Measurements from ENCODE around the gene SUPT3H.

Gene SUPT3H

DNA sequence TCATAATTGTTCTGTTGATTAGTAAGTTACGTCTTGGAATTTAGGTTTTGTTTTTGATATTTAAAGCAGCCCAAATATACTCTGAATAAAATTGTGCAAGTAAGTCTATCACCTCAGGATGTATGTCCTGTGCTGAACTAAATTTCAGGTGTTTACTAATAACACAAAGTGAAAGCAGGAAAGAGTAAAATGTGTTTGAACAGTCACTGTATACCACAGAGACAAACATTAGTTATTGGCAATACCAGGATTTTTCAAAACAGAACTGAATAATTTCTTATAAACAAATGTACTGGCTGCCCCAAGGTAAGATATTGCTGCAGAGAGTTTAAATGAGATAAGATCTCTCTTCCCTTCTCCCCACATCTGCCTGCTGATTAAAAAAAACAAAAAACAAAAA, 454.3 kb downstream of the SUPT3H start:
- H3K4me3 ChIP-seq, result no peak overlapping the region
- DNase-seq (ENCODE audit: low spot score), result no peak
- TF ChIP-seq, protein P1, sequence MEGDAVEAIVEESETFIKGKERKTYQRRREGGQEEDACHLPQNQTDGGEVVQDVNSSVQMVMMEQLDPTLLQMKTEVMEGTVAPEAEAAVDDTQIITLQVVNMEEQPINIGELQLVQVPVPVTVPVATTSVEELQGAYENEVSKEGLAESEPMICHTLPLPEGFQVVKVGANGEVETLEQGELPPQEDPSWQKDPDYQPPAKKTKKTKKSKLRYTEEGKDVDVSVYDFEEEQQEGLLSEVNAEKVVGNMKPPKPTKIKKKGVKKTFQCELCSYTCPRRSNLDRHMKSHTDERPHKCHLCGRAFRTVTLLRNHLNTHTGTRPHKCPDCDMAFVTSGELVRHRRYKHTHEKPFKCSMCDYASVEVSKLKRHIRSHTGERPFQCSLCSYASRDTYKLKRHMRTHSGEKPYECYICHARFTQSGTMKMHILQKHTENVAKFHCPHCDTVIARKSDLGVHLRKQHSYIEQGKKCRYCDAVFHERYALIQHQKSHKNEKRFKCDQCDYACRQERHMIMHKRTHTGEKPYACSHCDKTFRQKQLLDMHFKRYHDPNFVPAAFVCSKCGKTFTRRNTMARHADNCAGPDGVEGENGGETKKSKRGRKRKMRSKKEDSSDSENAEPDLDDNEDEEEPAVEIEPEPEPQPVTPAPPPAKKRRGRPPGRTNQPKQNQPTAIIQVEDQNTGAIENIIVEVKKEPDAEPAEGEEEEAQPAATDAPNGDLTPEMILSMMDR (IDR thresholded peaks at IDR 0.05), result no peak
- no peak overlapping the region for H3K27ac ChIP-seq

DNA sequence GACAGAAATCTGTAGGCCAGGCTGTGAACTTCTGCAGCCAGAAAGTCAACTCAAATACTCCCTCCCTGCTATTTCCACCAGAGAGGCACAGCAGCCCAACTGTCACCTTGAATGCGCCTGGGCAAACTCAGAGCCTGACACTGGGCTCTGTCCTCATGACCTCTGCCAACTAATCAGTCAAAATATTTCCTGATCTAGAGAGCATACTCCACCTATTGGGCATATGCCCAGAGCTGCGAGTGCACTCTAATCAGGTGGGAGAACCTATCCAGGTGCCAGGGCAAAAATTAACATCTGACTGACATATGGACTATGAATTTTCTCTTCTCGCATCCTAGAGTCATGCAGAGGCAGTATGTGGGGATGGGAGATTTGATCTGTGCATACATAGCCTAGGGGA, 455.9 kb downstream of the SUPT3H start:
- Histone ChIP-seq H3K27ac (no peak overlapping the region), H3K4me3 (no peak overlapping the region)
- no peak for DNase-seq (ENCODE audit: low spot score)
- TF ChIP-seq, protein P1 (IDR thresholded peaks at IDR 0.05), result no peak

DNA sequence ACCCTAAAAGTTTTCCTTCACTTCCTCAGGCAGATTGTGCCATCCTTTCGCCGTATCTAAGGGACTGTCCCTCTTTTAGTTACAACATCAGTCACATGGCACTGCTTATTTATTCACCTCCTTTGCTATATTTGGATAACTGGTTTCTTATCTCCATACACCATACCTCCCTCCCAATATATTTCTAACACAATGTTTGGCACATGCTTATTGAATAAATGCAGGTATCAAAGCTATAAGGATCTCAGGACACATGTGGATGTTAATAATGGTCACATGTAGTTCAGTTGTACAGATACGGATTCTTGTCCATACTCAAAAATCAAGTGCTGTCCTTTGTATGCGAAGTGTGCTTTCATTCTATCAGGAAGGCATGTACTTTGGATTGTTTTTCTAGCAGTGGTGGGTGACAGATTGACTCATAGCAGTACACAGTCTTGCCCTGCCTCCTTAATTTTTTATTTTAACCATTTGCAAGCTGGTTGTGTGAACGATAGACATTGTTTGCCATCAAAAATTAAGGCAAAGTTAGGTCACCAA, 456.7 kb downstream of the SUPT3H start:
- TF ChIP-seq, protein P1 (IDR thresholded peaks at IDR 0.05), result no peak
- no peak overlapping the region for H3K4me3 ChIP-seq

DNA sequence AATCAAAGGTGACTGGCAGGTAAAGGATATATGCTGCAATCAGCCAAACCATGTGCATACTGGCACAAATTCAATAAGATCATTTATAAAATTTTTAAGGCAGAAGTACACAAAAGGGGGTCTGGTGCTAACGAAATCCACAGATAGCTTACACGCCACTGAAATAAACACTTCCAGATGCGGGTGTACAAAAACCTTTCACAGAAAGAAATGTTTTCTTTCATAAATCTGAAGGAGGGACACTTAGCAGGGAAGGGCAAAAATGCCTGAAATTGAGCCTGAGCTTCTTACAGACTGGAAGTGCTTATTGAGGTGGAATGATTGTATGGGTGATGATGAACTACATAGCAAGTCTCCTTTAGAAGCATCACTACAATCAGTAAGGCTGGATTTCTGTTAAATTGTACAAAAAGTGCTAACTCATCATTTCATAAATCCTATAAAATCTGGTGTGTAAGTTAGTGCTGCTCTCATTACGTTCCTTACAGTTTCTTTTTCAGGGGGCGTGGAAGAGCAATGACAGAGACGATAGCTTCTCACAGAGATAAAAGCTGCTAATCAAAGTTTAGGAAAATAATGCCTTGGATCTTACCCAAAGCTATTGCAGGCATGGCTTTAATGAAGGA, 458.9 kb downstream of the SUPT3H start:
- TF ChIP-seq, protein P1 (IDR thresholded peaks at IDR 0.05), result no peak
- DNase-seq (ENCODE audit: low spot score), result no peak
- Histone ChIP-seq H3K27ac (no peak overlapping the region), H3K4me3 (no peak overlapping the region)

More for the DNA sequence above, 456.7 kb downstream of the SUPT3H start:
- no peak overlapping the region for H3K27ac ChIP-seq
- DNase-seq (ENCODE audit: low spot score), result no peak

DNA sequence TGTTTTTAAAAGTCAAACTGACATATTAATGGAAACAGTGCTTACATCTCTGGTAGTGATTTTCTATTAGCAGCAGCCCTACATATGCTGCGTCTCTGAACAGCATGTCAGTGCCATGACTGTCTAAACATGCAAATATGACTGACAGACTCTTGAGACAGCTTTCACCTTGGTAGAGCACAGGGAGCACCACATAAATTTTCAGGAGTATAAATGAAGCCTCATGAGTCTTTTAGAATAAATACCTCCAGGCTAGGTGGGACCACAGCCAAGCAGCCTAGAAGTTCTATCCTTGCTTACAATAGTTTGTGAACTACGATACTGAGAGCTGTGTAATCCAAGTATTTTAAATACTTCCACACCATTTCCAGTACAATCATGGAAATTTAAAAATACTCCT, 460.3 kb downstream of the SUPT3H start:
- DNase-seq (ENCODE audit: low spot score), result no peak
- no peak overlapping the region for H3K27ac ChIP-seq
- TF ChIP-seq, protein P1 (IDR thresholded peaks at IDR 0.05), result no peak

GRCh38 chr6:44915111-44915510, 462.6 kb downstream of the SUPT3H start:
- TF ChIP-seq, protein P1 (IDR thresholded peaks at IDR 0.05), result no peak
- no peak for DNase-seq (ENCODE audit: low spot score)
- H3K4me3 ChIP-seq, result no peak overlapping the region
- no peak overlapping the region for H3K27ac ChIP-seq

More for the DNA sequence above, 460.3 kb downstream of the SUPT3H start:
- H3K4me3 ChIP-seq, result no peak overlapping the region

DNA sequence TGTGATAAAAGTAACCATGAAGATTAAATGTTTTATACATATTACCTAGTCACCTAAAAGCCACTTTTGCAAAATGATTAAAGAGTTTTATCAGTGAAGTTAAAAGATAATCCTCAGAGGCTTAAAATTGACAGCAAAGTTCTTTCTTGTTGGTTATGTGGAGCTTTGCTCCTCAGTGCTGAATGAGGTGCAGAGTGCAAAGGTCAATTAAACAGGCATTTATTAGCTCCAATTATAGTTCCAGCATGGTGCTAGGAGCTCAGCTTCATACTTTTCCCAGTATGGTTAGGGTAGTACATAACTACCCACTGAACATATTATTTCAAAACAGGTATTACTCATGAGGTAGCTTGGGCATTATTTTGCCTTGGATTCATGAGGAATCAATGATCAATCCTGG, 463.6 kb downstream of the SUPT3H start:
- TF ChIP-seq, protein P1 (IDR thresholded peaks at IDR 0.05), result no peak
- no peak overlapping the region for H3K27ac ChIP-seq
- DNase-seq (ENCODE audit: low spot score), result no peak

More for the DNA sequence above, 463.6 kb downstream of the SUPT3H start:
- H3K4me3 ChIP-seq, result no peak overlapping the region
